Right lobe of liver (tissue), 6 donors: ENCODE measurements around the gene FBXO44. TPM values are rescaled to one million over a fixed set of nuclear protein-coding genes. Genes with fewer than 3 reads are reported as not detected.

Experiments used
- ATAC-seq, 4 donors: fragments of 200-7000 bp; cut with Tn5 transposase; one replicate each; pipeline ENCODE4 v1.9.1; 2020; ENCODE audit warnings: mild to moderate bottlenecking in 4 of 4, moderate library complexity in 4 of 4
- DNase-seq, 3 donors: peaks; one replicate each; pipeline ENCODE4 v3.0.0-alpha.2; 2020
- H3K27ac ChIP-seq, 3 donors: fragments of 200-600 bp; one replicate each; pipeline ENCODE4 v1.8.0; 2022
- H3K27me3 ChIP-seq, 2 donors: fragments of 200-600 bp; one replicate each; pipeline ENCODE4 v1.8.0; 2022
- H3K36me3 ChIP-seq, 4 donors: fragments of 200-600 bp; sonication (generic) in 1 of 4; one replicate each; pipeline versions ENCODE4 v1.5.1 to v1.8.0; 2017 to 2022; ENCODE audit warnings: control low read depth in 1 of 4
- H3K4me1 ChIP-seq, 4 donors: fragments of 200-600 bp; sonication (generic) in 1 of 4; one replicate each; pipeline versions ENCODE4 v1.5.1 to v1.8.0; 2017 to 2022; ENCODE audit warnings: control low read depth in 1 of 4
- H3K4me3 ChIP-seq, 3 donors: fragments of 200-600 bp; one replicate each; pipeline ENCODE4 v1.8.0; 2022
- H3K9me3 ChIP-seq, 4 donors: fragments of 200-600 bp; sonication (generic) in 1 of 4; one replicate each; pipeline versions ENCODE4 v1.5.1 to v1.8.0; 2017 to 2022; ENCODE audit warnings: control low read depth in 1 of 4
- POLR2A ChIP-seq: fragments of 450-650 bp; IDR thresholded peaks from one replicate; pipeline ENCODE4 v1.6.1; 2017; ENCODE audit warnings: antibody characterized with exemption, mild to moderate bottlenecking
- WGBS: methylation state at CpG from one replicate; pipeline ENCODE4 v1.1.6; 2018; ENCODE audit warnings: low coverage, low lambda C conversion rate; ENCODE audit not compliant: insufficient coverage; ENCODE audit errors: missing lambda C conversion rate; 5-methylcytosine and 5-hydroxymethylcytosine counted together
- intact Hi-C, 2 donors: fragments of 100-400 bp; cut with DNase I; formaldehyde crosslinking; loops; one replicate each; pipeline versions ENCODE4 v1.11.2 to v1.14.1; 2022
- total RNA-seq, 6 experiments: library from RNA; depleted of rRNA in 2 of 6; stranded (reverse); fragments of >200 nt in 2 of 6; fragmentation: NEBNext Ultra II Directional in 3 of 6; extraction: Animal tissue kit (Norgen Biotek cat#: 25700) in 3 of 6; gene quantifications; one replicate each; pipeline versions ENCODE4 v1.1.0 to v1.2.4, GENCODE V29; 2016 to 2023
- TF ChIP-seq, protein P1 (sequence below), 4 donors: fragments of 200-600 bp in 3 of 4; fragments of 450-650 bp in 1 of 4; IDR thresholded peaks; one replicate each; pipeline versions ENCODE4 v1.5.1 to v1.8.0; 2016 to 2022; ENCODE audit warnings: antibody characterized with exemption in 4 of 4, mild to moderate bottlenecking in 2 of 4
- donor health status: DM: no; HTN: yes; CAD: no.
- donor health status: DM: no; HTN: no; CAD: no.
- donor health status: DM: no; HTN: no; CAD: no.
- donor health status: DM: no; HTN: yes; CAD: no.
- donor health status: DM: no; HTN: yes; CAD: no.

The FBXO44 gene
- total RNA-seq, 6 experiments from 2014 or later = 8.7 to 15.3 (median 10.5) TPM

- H3K9me3 ChIP-seq = no peaks in the 10 kb centered on the region
- no peaks in the 10 kb centered on the region for H3K36me3 ChIP-seq
- 89% methylated on average over 6 of the region's 7 CpGs for WGBS
- TF ChIP-seq, protein P1, sequence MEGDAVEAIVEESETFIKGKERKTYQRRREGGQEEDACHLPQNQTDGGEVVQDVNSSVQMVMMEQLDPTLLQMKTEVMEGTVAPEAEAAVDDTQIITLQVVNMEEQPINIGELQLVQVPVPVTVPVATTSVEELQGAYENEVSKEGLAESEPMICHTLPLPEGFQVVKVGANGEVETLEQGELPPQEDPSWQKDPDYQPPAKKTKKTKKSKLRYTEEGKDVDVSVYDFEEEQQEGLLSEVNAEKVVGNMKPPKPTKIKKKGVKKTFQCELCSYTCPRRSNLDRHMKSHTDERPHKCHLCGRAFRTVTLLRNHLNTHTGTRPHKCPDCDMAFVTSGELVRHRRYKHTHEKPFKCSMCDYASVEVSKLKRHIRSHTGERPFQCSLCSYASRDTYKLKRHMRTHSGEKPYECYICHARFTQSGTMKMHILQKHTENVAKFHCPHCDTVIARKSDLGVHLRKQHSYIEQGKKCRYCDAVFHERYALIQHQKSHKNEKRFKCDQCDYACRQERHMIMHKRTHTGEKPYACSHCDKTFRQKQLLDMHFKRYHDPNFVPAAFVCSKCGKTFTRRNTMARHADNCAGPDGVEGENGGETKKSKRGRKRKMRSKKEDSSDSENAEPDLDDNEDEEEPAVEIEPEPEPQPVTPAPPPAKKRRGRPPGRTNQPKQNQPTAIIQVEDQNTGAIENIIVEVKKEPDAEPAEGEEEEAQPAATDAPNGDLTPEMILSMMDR (IDR thresholded peaks at IDR 0.05) = no peak
- TF ChIP-seq POLR2A = no peak
- H3K4me1 ChIP-seq = peaks cover 0 to 11% (median 3%) of the 10 kb centered on the region in 4 donors
- no peak overlapping the region for H3K4me3 ChIP-seq
- H3K27me3 ChIP-seq = no peaks in the 10 kb centered on the region
- no peak overlapping the region for H3K27ac ChIP-seq
- intact Hi-C loops = no loop called here
- DNase-seq (no peak), ATAC-seq (no peak)
Observed at GRCh38 chr1:11685210-11685752, 30.6 kb downstream of the FBXO44 start.

DNA sequence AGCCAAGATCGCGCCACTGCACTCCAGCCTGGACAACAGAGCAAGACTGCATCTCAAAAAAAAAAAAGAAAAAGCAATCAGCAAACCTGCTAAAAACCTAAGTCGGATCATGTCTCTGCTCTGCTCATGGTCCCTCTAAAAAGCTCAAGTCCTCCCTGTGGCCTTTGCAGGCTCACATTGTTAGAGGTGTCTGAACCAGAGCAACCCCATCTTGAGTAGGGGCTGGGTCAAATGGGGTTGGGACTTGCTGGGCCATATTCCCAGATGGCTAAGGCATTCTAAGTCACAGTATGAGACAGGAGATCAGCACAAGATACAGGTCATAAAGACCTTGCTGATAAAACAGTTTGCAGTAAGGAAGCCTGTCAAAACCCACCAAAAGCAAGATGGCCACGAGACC, 33.8 kb downstream of the FBXO44 start:
- intact Hi-C loops = no loop called here
- no peak for ATAC-seq
- peaks cover 0 to 16% (median 0%) of the 10 kb centered on the region in 4 donors for H3K4me1 ChIP-seq
- no peaks in the 10 kb centered on the region for H3K36me3 ChIP-seq
- no peak overlapping the region for H3K27ac ChIP-seq
- 96% methylated on average over 3 of the region's 4 CpGs for WGBS
- no peak overlapping the region for H3K4me3 ChIP-seq
- no peak for DNase-seq
- TF ChIP-seq POLR2A = no peak
- TF ChIP-seq, protein P1 (IDR thresholded peaks at IDR 0.05) = no peak
- H3K27me3 ChIP-seq = peaks cover 4 to 22% of the 10 kb centered on the region in 2 donors
- no peaks in the 10 kb centered on the region for H3K9me3 ChIP-seq

GRCh38 chr1:11690397-11691301, 36.0 kb downstream of the FBXO44 start:
- Histone ChIP-seq H3K27me3 (peaks cover 4 to 22% of the 10 kb centered on the region in 2 donors), H3K4me1 (peaks cover 0 to 16% (median 0%) of the 10 kb centered on the region in 4 donors), H3K9me3 (no peaks in the 10 kb centered on the region), H3K4me3 (no peak overlapping the region), H3K36me3 (no peaks in the 10 kb centered on the region), H3K27ac (no peak overlapping the region)
- 2% methylated on average over 21 of the region's 64 CpGs for WGBS
- TF ChIP-seq POLR2A = no peak
- TF ChIP-seq, protein P1 (IDR thresholded peaks at IDR 0.05) = no peak
- DNase-seq (no peak), ATAC-seq (peak in 3 of 4 donors; percentile 27 to 42 (median 28))
- intact Hi-C loops = no loop called here

DNA sequence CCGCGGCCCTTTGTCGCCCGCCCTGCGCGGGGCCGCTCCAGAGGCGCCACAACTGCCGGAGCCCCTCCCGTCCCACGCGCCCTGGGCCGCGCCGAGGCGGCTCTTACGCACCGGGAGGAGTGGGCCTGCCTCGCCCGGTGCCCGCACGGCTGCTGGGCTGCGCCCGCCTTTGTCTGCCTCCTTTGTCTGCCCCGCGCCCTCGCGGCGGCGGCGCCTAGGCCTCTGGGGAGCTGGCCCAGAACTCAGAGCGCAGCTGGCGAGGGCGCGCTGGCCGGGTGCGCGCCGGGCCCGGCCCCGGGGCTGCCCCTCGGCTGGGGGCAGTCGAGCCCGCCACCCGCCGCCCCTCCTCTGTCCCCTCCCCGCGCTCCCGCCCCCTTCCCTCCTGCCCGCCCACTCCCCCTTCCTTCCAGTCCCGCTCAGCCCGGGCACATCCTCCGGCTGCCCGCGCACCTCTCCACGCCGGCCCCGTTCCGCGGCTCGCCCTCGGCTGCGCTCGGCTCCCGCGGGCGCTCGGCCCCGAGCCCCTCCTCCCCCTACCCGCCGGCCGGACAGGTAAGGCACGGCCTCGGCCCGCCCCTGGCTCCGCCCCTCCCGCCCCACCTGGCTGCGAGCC, 36.7 kb downstream of the FBXO44 start, which contains the start of gene DRAXIN:
Gene DRAXIN (plus strand): TSS at position 409 of the 613 bp plus-strand sequence. CDS start 14,549 bp downstream, outside the sequence.
- 0% methylated on average over 1 of the region's 78 CpGs for WGBS
- Histone ChIP-seq H3K4me1 (peaks cover 0 to 16% (median 0%) of the 10 kb centered on the region in 4 donors), H3K4me3 (no peak within 1 kb of the TSS), H3K27me3 (peaks cover 4 to 22% of the 10 kb centered on the region in 2 donors), H3K36me3 (no peaks in the 10 kb centered on the region), H3K9me3 (no peaks in the 10 kb centered on the region), H3K27ac (no peak within 1 kb of the TSS)
- ATAC-seq (no peak), DNase-seq (no peak)
- TF ChIP-seq, protein P1 (IDR thresholded peaks at IDR 0.05) = no peak
- TF ChIP-seq POLR2A = no peak
- intact Hi-C loops = no loop called here
